Measurements from ENCODE around the gene RASL10B. TPM values are rescaled to one million over a fixed set of nuclear protein-coding genes. Genes with fewer than 3 reads are reported as not detected.

The RASL10B gene
- total RNA-seq, 6 experiments from 2014 or later: 1.7 to 5.0 (median 1.8) TPM

DNA sequence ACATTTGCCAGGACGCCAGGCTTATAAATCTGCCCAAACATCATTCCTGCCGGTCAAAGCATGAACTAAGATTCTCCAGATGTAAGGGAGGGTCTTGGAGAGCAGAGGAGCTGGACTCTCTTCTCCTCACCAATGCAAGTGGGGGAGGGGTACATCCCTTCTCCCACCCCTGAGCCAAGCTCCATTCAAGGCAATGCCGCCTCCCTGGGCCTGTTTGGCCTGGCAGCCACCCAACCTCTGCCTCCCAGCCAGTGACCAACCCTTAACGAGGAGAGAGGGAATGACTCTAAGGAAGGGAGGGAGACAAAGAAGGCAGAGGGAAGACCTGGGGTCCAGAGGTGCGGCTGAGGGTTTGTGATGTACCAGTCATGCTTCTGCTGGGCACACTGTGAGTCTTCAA, 43.1 kb downstream of the RASL10B start:
- Mint-ChIP-seq H3K4me3 (no peak overlapping the region), H3K27me3 (ENCODE audit: insufficient read depth) (peaks cover 54% of the 10 kb centered on the region), H3K4me1 (ENCODE audit: low read depth) (peaks cover 18% of the 10 kb centered on the region), H3K9me3 (no peaks in the 10 kb centered on the region), H3K27ac (no peak overlapping the region), H3K36me3 (ENCODE audit: low read depth) (no peaks in the 10 kb centered on the region)
- TF ChIP-seq, protein P1, sequence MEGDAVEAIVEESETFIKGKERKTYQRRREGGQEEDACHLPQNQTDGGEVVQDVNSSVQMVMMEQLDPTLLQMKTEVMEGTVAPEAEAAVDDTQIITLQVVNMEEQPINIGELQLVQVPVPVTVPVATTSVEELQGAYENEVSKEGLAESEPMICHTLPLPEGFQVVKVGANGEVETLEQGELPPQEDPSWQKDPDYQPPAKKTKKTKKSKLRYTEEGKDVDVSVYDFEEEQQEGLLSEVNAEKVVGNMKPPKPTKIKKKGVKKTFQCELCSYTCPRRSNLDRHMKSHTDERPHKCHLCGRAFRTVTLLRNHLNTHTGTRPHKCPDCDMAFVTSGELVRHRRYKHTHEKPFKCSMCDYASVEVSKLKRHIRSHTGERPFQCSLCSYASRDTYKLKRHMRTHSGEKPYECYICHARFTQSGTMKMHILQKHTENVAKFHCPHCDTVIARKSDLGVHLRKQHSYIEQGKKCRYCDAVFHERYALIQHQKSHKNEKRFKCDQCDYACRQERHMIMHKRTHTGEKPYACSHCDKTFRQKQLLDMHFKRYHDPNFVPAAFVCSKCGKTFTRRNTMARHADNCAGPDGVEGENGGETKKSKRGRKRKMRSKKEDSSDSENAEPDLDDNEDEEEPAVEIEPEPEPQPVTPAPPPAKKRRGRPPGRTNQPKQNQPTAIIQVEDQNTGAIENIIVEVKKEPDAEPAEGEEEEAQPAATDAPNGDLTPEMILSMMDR (IDR thresholded peaks at IDR 0.05): no peak
- DNase-seq: no peak

DNA sequence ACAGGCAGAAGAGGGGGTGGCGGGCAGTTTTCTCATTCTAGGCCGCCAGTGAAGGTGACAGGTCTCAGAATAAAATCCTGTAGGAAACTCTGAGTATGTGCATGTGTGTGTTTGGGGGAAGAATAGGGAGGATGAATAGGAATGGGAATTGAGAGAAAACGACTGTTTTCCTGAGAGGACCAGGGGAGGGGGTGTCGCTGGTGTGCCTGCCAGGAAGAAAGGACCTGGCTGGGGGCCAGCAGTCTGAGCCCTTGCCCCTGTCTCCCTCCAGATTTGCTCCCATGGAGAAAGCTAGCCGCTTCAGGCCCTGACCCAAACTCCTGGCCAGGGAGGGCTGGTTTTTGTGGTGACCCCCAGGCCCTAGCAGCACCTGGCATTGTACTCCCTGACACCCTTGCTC, 43.6 kb downstream of the RASL10B start:
- Mint-ChIP-seq H3K27me3 (ENCODE audit: insufficient read depth) (peaks cover 54% of the 10 kb centered on the region), H3K4me1 (ENCODE audit: low read depth) (peaks cover 18% of the 10 kb centered on the region), H3K4me3 (no peak overlapping the region), H3K27ac (no peak overlapping the region), H3K9me3 (no peaks in the 10 kb centered on the region), H3K36me3 (ENCODE audit: low read depth) (no peaks in the 10 kb centered on the region)
- TF ChIP-seq, protein P1 (IDR thresholded peaks at IDR 0.05): no peak
- no peak for DNase-seq

DNA sequence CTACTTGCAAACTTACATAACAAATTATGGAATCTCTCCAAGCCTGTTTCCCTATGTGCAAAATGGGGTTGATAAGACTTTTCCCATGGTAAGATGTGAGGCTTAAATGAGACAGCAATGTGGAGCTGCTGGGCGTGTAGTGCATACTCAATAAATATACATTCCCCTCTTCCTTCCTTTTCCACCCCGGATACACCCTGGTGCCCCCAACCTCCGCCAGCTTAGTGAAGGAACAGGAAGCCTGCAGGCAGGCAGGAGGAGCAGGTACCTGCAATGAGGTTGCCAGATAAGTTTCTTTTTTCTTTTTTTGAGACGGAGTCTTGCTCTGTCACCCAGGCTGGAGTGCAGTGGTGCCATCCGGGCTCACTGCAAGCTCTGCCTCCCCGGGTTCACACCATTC, 44.1 kb downstream of the RASL10B start:
- Mint-ChIP-seq H3K27ac (no peak overlapping the region), H3K27me3 (ENCODE audit: insufficient read depth) (peaks cover 57% of the 10 kb centered on the region), H3K4me3 (no peak overlapping the region), H3K4me1 (ENCODE audit: low read depth) (peaks cover 18% of the 10 kb centered on the region), H3K9me3 (no peaks in the 10 kb centered on the region), H3K36me3 (ENCODE audit: low read depth) (no peaks in the 10 kb centered on the region)
- DNase-seq: no peak
- TF ChIP-seq, protein P1 (IDR thresholded peaks at IDR 0.05): no peak

DNA sequence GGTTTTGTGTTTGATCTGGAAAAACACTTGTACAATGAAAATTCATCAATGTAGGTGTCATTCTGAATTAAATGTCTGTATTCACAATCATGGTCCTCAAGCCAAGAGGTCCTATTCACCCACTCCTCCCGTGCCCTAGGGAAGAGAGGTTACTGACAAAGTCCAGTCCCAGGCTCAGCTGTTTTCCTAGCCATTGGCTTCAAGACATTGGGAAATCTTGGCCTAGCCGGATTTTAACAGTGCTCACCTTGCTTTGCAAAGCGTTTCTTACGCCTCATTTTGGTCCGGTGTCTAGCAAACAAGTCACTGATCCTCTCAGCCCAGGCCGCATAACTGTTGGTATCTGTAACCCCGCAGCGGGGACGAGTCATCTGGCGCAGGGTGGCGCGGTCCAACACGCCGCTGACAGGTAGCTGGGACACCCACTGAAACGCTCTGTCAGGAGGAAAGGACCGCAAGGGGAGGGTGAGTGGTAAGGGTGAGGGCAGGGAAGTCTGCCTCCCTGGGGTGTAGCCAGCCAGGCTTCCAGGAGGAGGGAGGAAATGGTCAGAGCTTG, 47.3 kb downstream of the RASL10B start:
- TF ChIP-seq, protein P1 (IDR thresholded peaks at IDR 0.05): no peak
- H3K36me3 Mint-ChIP-seq (ENCODE audit: low read depth): no peaks in the 10 kb centered on the region
- H3K4me3 Mint-ChIP-seq: no peak overlapping the region
- H3K9me3 Mint-ChIP-seq: no peaks in the 10 kb centered on the region
- peaks cover 22% of the 10 kb centered on the region for H3K4me1 Mint-ChIP-seq (ENCODE audit: low read depth)
- H3K27ac Mint-ChIP-seq: no peak overlapping the region
- H3K27me3 Mint-ChIP-seq (ENCODE audit: insufficient read depth): peaks cover 62% of the 10 kb centered on the region
- DNase-seq: no peak

DNA sequence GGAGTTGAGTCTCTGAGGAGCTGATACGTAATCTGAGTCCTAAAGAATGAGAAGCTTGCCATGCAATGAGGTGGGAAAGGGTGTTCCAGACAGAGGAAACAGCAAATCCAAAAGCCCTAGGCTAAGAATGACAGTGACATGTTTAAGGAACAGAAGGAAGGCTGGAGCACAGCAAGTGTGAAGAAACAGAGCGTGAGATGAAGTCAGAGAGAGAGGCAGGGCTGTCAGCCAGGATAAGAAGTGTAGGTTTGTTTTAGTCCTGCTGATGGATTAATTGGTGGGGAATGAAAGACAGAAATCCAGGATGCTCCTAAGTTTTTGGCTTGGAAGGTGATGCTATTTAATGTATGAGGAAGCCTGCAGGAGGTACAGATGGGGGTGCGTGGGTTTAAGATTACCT, 49.5 kb downstream of the RASL10B start:
- TF ChIP-seq, protein P1 (IDR thresholded peaks at IDR 0.05): no peak
- H3K4me1 Mint-ChIP-seq (ENCODE audit: low read depth): peaks cover 29% of the 10 kb centered on the region
- peaks cover 47% of the 10 kb centered on the region for H3K27me3 Mint-ChIP-seq (ENCODE audit: insufficient read depth)

DNA sequence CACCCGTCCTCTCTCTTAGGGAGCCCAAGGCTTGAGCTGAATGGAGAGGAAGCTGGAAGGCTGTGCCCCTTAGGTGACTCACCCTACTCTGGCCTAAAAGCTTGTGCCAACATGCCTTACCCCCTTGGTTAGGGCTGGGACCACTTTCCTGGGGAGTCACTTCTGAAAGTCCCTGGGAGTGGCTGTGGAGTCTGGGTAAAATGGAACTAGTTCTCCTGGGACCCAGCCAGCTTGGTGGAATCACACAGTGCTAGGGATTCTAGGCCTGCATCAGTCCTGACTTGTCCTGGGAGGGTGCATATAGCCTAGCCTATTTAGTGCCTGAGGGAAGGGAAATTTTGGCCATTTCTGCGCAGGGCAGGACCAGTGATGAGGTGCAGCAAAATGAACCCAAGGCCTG, 53.5 kb downstream of the RASL10B start:
- no peaks in the 10 kb centered on the region for H3K36me3 Mint-ChIP-seq (ENCODE audit: low read depth)
- no peaks in the 10 kb centered on the region for H3K9me3 Mint-ChIP-seq
- H3K4me3 Mint-ChIP-seq: no peak overlapping the region
- no peak overlapping the region for H3K27ac Mint-ChIP-seq
- peaks cover 45% of the 10 kb centered on the region for H3K4me1 Mint-ChIP-seq (ENCODE audit: low read depth)
- TF ChIP-seq, protein P1 (IDR thresholded peaks at IDR 0.05): no peak
- H3K27me3 Mint-ChIP-seq (ENCODE audit: insufficient read depth): peaks cover 30% of the 10 kb centered on the region
- DNase-seq: no peak

More for the DNA sequence above, 49.5 kb downstream of the RASL10B start:
- no peak overlapping the region for H3K27ac Mint-ChIP-seq
- no peak overlapping the region for H3K4me3 Mint-ChIP-seq
- no peaks in the 10 kb centered on the region for H3K36me3 Mint-ChIP-seq (ENCODE audit: low read depth)
- no peaks in the 10 kb centered on the region for H3K9me3 Mint-ChIP-seq
- DNase-seq: no peak

Data from HFFc6 (cell line).